ENCODE data around the gene CALML6. TPM values are rescaled to one million over a fixed set of nuclear protein-coding genes. Genes with fewer than 3 reads are reported as not detected.

CALML6 gene
- total and polyA plus RNA-seq, 5 donors from 2014 or later = not detected

GRCh38 chr1:1940123-1940425, 25.0 kb downstream of the CALML6 start:
- Mint-ChIP-seq H3K4me3 (no peak overlapping the region), H3K27me3 (no peaks in the 10 kb centered on the region), H3K9me3 (peaks cover 0 to 1% (median 0%) of the 10 kb centered on the region in 7 donors), H3K4me1 (peaks cover 0 to 10% (median 2%) of the 10 kb centered on the region in 4 donors), H3K27ac (no peak overlapping the region), H3K36me3 (no peaks in the 10 kb centered on the region)
- Histone ChIP-seq H3K4me3 (ENCODE audit: low read depth, low read length) (no peak overlapping the region), H3K27ac (ENCODE audit: insufficient read depth, low read length, poor library complexity, severe bottlenecking) (no peak overlapping the region), H3K4me1 (ENCODE audit: control insufficient read depth, insufficient read depth, low read length, poor library complexity, severe bottlenecking) (peaks cover 6% of the 10 kb centered on the region), H3K9me3 (ENCODE audit: control insufficient read depth in 2 of 2, low read length in 2 of 2) (no peaks in the 10 kb centered on the region), H3K27me3 (ENCODE audit: control insufficient read depth, insufficient read depth, low read length) (no peaks in the 10 kb centered on the region), H3K36me3 (ENCODE audit: control insufficient read depth, insufficient read depth, low read length) (no peaks in the 10 kb centered on the region)
- ATAC-seq (ENCODE audit: low read depth in 2 of 2) (no peak), DNase-seq (no peak)

- Histone ChIP-seq H3K9me3 (ENCODE audit: control insufficient read depth in 2 of 2, low read length in 2 of 2) (no peaks in the 10 kb centered on the region), H3K36me3 (ENCODE audit: control insufficient read depth, insufficient read depth, low read length) (no peaks in the 10 kb centered on the region), H3K4me3 (ENCODE audit: low read depth, low read length) (no peak overlapping the region), H3K4me1 (ENCODE audit: control insufficient read depth, insufficient read depth, low read length, poor library complexity, severe bottlenecking) (peaks cover 6% of the 10 kb centered on the region), H3K27me3 (ENCODE audit: control insufficient read depth, insufficient read depth, low read length) (no peaks in the 10 kb centered on the region), H3K27ac (ENCODE audit: insufficient read depth, low read length, poor library complexity, severe bottlenecking) (no peak overlapping the region)
- Mint-ChIP-seq H3K27me3 (no peaks in the 10 kb centered on the region), H3K27ac (no peak overlapping the region), H3K36me3 (no peaks in the 10 kb centered on the region), H3K4me3 (no peak overlapping the region), H3K4me1 (peaks cover 0 to 10% (median 2%) of the 10 kb centered on the region in 4 donors), H3K9me3 (peaks cover 0 to 1% (median 0%) of the 10 kb centered on the region in 7 donors)
- ATAC-seq (ENCODE audit: low read depth in 2 of 2) = no peak
- no peak for DNase-seq
Observed at GRCh38 chr1:1941211-1941841, 26.3 kb downstream of the CALML6 start.

GRCh38 chr1:1941868-1942752, 27.1 kb downstream of the CALML6 start:
- H3K9me3 ChIP-seq (ENCODE audit: control insufficient read depth in 2 of 2, low read length in 2 of 2) = no peaks in the 10 kb centered on the region
- Mint-ChIP-seq H3K27ac (no peak overlapping the region), H3K4me1 (peaks cover 0 to 10% (median 2%) of the 10 kb centered on the region in 4 donors), H3K36me3 (no peaks in the 10 kb centered on the region), H3K27me3 (no peaks in the 10 kb centered on the region), H3K4me3 (no peak overlapping the region), H3K9me3 (peaks cover 0 to 1% (median 0%) of the 10 kb centered on the region in 7 donors)
- H3K27ac ChIP-seq (ENCODE audit: insufficient read depth, low read length, poor library complexity, severe bottlenecking) = no peak overlapping the region
- no peaks in the 10 kb centered on the region for H3K36me3 ChIP-seq (ENCODE audit: control insufficient read depth, insufficient read depth, low read length)
- no peak for DNase-seq
- peaks cover 6% of the 10 kb centered on the region for H3K4me1 ChIP-seq (ENCODE audit: control insufficient read depth, insufficient read depth, low read length, poor library complexity, severe bottlenecking)
- no peak overlapping the region for H3K4me3 ChIP-seq (ENCODE audit: low read depth, low read length)
- ATAC-seq (ENCODE audit: low read depth in 2 of 2) = no peak
- H3K27me3 ChIP-seq (ENCODE audit: control insufficient read depth, insufficient read depth, low read length) = no peaks in the 10 kb centered on the region

- H3K9me3 Mint-ChIP-seq = peaks cover 0 to 1% (median 0%) of the 10 kb centered on the region in 7 donors
- no peak overlapping the region for H3K4me3 Mint-ChIP-seq
- peaks cover 6% of the 10 kb centered on the region for H3K4me1 ChIP-seq (ENCODE audit: control insufficient read depth, insufficient read depth, low read length, poor library complexity, severe bottlenecking)
- no peak overlapping the region for H3K27ac Mint-ChIP-seq
- no peak overlapping the region for H3K4me3 ChIP-seq (ENCODE audit: low read depth, low read length)
- no peaks in the 10 kb centered on the region for H3K27me3 Mint-ChIP-seq
- no peak for ATAC-seq (ENCODE audit: low read depth in 2 of 2)
- H3K36me3 Mint-ChIP-seq = no peaks in the 10 kb centered on the region
- H3K27me3 ChIP-seq (ENCODE audit: control insufficient read depth, insufficient read depth, low read length) = no peaks in the 10 kb centered on the region
- no peaks in the 10 kb centered on the region for H3K9me3 ChIP-seq (ENCODE audit: control insufficient read depth in 2 of 2, low read length in 2 of 2)
- H3K36me3 ChIP-seq (ENCODE audit: control insufficient read depth, insufficient read depth, low read length) = no peaks in the 10 kb centered on the region
- peaks cover 0 to 10% (median 2%) of the 10 kb centered on the region in 4 donors for H3K4me1 Mint-ChIP-seq
- DNase-seq = no peak
- no peak overlapping the region for H3K27ac ChIP-seq (ENCODE audit: insufficient read depth, low read length, poor library complexity, severe bottlenecking)
Observed at GRCh38 chr1:1942753-1943656, 27.9 kb downstream of the CALML6 start.

GRCh38 chr1:1943834-1944570, 28.9 kb downstream of the CALML6 start:
- no peak overlapping the region for H3K27ac Mint-ChIP-seq
- H3K4me3 Mint-ChIP-seq = peak overlapping the region in 1 of 4 donors; percentile 63
- H3K36me3 Mint-ChIP-seq = no peaks in the 10 kb centered on the region
- DNase-seq = peak; percentile 39 to 46 (median 42)
- no peaks in the 10 kb centered on the region for H3K27me3 ChIP-seq (ENCODE audit: control insufficient read depth, insufficient read depth, low read length)
- H3K36me3 ChIP-seq (ENCODE audit: control insufficient read depth, insufficient read depth, low read length) = no peaks in the 10 kb centered on the region
- H3K27ac ChIP-seq (ENCODE audit: insufficient read depth, low read length, poor library complexity, severe bottlenecking) = no peak overlapping the region
- no peaks in the 10 kb centered on the region for H3K9me3 ChIP-seq (ENCODE audit: control insufficient read depth in 2 of 2, low read length in 2 of 2)
- peak; percentile 77 to 83 for ATAC-seq (ENCODE audit: low read depth in 2 of 2)
- H3K4me3 ChIP-seq (ENCODE audit: low read depth, low read length) = no peak overlapping the region
- peaks cover 0 to 1% (median 0%) of the 10 kb centered on the region in 7 donors for H3K9me3 Mint-ChIP-seq
- peaks cover 0 to 10% (median 2%) of the 10 kb centered on the region in 4 donors for H3K4me1 Mint-ChIP-seq
- H3K4me1 ChIP-seq (ENCODE audit: control insufficient read depth, insufficient read depth, low read length, poor library complexity, severe bottlenecking) = peaks cover 6% of the 10 kb centered on the region
- no peaks in the 10 kb centered on the region for H3K27me3 Mint-ChIP-seq

- Mint-ChIP-seq H3K4me3 (no peak overlapping the region), H3K4me1 (peaks cover 0 to 10% (median 2%) of the 10 kb centered on the region in 4 donors), H3K9me3 (peaks cover 0 to 5% (median 0%) of the 10 kb centered on the region in 7 donors), H3K27ac (no peak overlapping the region), H3K27me3 (no peaks in the 10 kb centered on the region), H3K36me3 (no peaks in the 10 kb centered on the region)
- H3K9me3 ChIP-seq (ENCODE audit: control insufficient read depth in 2 of 2, low read length in 2 of 2) = peaks cover under 1 to 6% of the 10 kb centered on the region in 2 experiments
- no peaks in the 10 kb centered on the region for H3K36me3 ChIP-seq (ENCODE audit: control insufficient read depth, insufficient read depth, low read length)
- H3K27me3 ChIP-seq (ENCODE audit: control insufficient read depth, insufficient read depth, low read length) = no peaks in the 10 kb centered on the region
- H3K27ac ChIP-seq (ENCODE audit: insufficient read depth, low read length, poor library complexity, severe bottlenecking) = no peak overlapping the region
- no peak for DNase-seq
- H3K4me3 ChIP-seq (ENCODE audit: low read depth, low read length) = no peak overlapping the region
- no peak for ATAC-seq (ENCODE audit: low read depth in 2 of 2)
- peaks cover 6% of the 10 kb centered on the region for H3K4me1 ChIP-seq (ENCODE audit: control insufficient read depth, insufficient read depth, low read length, poor library complexity, severe bottlenecking)
Observed at GRCh38 chr1:1945782-1946393, 30.8 kb downstream of the CALML6 start.
